K562 (cell line): ENCODE results near the gene TET2. TPM values are rescaled to one million over a fixed set of nuclear protein-coding genes. Genes with fewer than 3 reads are reported as not detected.

Experiments
- ATAC-seq: fragments of 200-7000 bp; cut with Tn5 transposase; 3 replicates; pipeline ENCODE4 v1.9.1; 2020; ENCODE audit warnings: moderate library complexity
- BruUV-seq: library from RNA; stranded (reverse); fragments of 400-500 nt; replicated peaks from 2 replicates; lab custom pipeline; 2021; lab: Mats Ljungman, UMichigan
- CTCF ChIA-PET: fragments of 300-600 bp; formaldehyde crosslinking; extraction: SDS; loops from one replicate; lab custom pipeline; 2021; ENCODE audit warnings: low intra/inter-chr PET ratio; lab: Yijun Ruan, JAX
- POLR2A ChIA-PET: fragments of 300-600, 350-650 bp; sonication (Branson Sonifier 250); formaldehyde crosslinking; extraction: SDS; loops from one replicate; lab custom pipeline; 2021; ENCODE audit warnings: antibody characterized with exemption, inconsistent platforms; lab: Yijun Ruan, JAX
- DNase-seq, 4 experiments: peaks; one replicate each; pipeline versions ENCODE4 v3.0.0 to v3.0.0-alpha.2; 2011 to 2018; ENCODE audit warnings: low spot score in 3 of 4, mixed read lengths in 3 of 4; ENCODE audit errors: extremely low read depth in 1 of 4
- FAIRE-seq: peaks from 2 replicates; lab custom pipeline; 2011; peaks lifted over from hg19 to GRCh38; lab: Jason Lieb, UNC
- H2AFZ ChIP-seq: 2 replicates; pipeline ENCODE4 v1.6.0; 2011; ENCODE audit warnings: low read depth, low read length, control low read depth, inconsistent platforms
- H3K27ac ChIP-seq: fragments of 200-600 bp; 3 replicates; pipeline ENCODE4 v1.8.0; 2011; ENCODE audit warnings: low read depth, mild to moderate bottlenecking, control low read depth, inconsistent platforms, low read length, moderate library complexity, mixed read lengths; ENCODE audit errors: extremely low read depth
- H3K27me3 ChIP-seq, 2 experiments: fragments of 300-600 bp in 1 of 2; 2 replicates in 1 of 2; 3 replicates in 1 of 2; pipeline versions ENCODE4 v1.6.0 to v1.8.0; 2011; ENCODE audit warnings: inconsistent platforms in 2 of 2, low read length in 2 of 2, mild to moderate bottlenecking in 1 of 2, mixed read lengths in 1 of 2, moderate library complexity in 1 of 2; ENCODE audit not compliant: control insufficient read depth in 2 of 2, insufficient read depth in 2 of 2
- H3K36me3 ChIP-seq: fragments of 300-600 bp; 3 replicates; pipeline ENCODE4 v1.8.0; 2011; ENCODE audit warnings: mild to moderate bottlenecking, low read length, inconsistent platforms; ENCODE audit not compliant: control insufficient read depth, insufficient read depth
- H3K4me1 ChIP-seq, 2 experiments: fragments of 200-600 bp in 1 of 2; replicated peaks in 1 of 2; 2 replicates in 1 of 2; 3 replicates in 1 of 2; pipeline versions ENCODE4 v1.5.1 to v1.8.0; 2011; ENCODE audit warnings: inconsistent platforms in 2 of 2, low read length in 2 of 2, mild to moderate bottlenecking in 1 of 2, mixed read lengths in 1 of 2, moderate library complexity in 1 of 2; ENCODE audit not compliant: control insufficient read depth in 2 of 2, insufficient read depth in 2 of 2
- H3K4me2 ChIP-seq: 2 replicates; pipeline ENCODE4 v1.6.1; 2011; ENCODE audit warnings: low read length, control low read depth, inconsistent platforms, mixed read lengths; ENCODE audit not compliant: insufficient read depth
- H3K4me3 ChIP-seq: fragments of 200-600 bp; sonication (generic), shearing (Covaris generic); 2 replicates; pipeline ENCODE4 v1.5.1; 2016; ENCODE audit warnings: control low read depth, inconsistent platforms
- H3K79me2 ChIP-seq: fragments of 200-600 bp; 3 replicates; pipeline ENCODE4 v1.8.0; 2011; ENCODE audit warnings: low read length, inconsistent platforms; ENCODE audit not compliant: control insufficient read depth, insufficient read depth
- H3K9ac ChIP-seq, 2 experiments: 2 replicates each; pipeline versions ENCODE4 v1.6.0 to v1.6.1; 2011; ENCODE audit warnings: low read depth in 2 of 2, low read length in 2 of 2, control low read depth in 1 of 2, inconsistent platforms in 1 of 2, mild to moderate bottlenecking in 1 of 2, mixed read lengths in 1 of 2; ENCODE audit not compliant: insufficient read depth in 1 of 2
- H3K9me1 ChIP-seq: one replicate; pipeline ENCODE4 v1.6.0; 2011; ENCODE audit warnings: inconsistent platforms, mild to moderate bottlenecking, low read length, moderate library complexity; ENCODE audit not compliant: control insufficient read depth, insufficient read depth
- H3K9me3 ChIP-seq: replicated peaks from 2 replicates; pipeline ENCODE4 v1.5.1; 2011; ENCODE audit warnings: low read depth, low read length, inconsistent platforms; ENCODE audit not compliant: control insufficient read depth, insufficient read depth
- H4K20me1 ChIP-seq: replicated peaks from 2 replicates; pipeline ENCODE4 v1.6.1; 2011; ENCODE audit warnings: low read length, inconsistent platforms, mixed read lengths; ENCODE audit not compliant: control insufficient read depth, insufficient read depth
- ATF1 ChIP-seq, 2 experiments: fragments of 450-650 bp in 1 of 2; IDR thresholded peaks; 2 replicates each; pipeline ENCODE4 v1.6.1; 2016; ENCODE audit warnings: missing compliant biosample characterization in 1 of 2, missing genetic modification characterization in 1 of 2
- CXXC5 ChIP-seq: fragments of 250-450 bp; sonication (Bioruptor Pico); IDR thresholded peaks from 2 replicates; pipeline ENCODE4 v1.8.0; 2022; ENCODE audit warnings: inconsistent platforms, mild to moderate bottlenecking, moderate library complexity
- FOXP1 ChIP-seq: sonication (generic); formaldehyde crosslinking; IDR thresholded peaks from 2 replicates; pipeline ENCODE4 v1.8.0; 2022; ENCODE audit warnings: mild to moderate bottlenecking, missing genetic modification reagents
- JUN ChIP-seq, 2 experiments: sonication (generic) in 1 of 2; formaldehyde crosslinking in 1 of 2; IDR thresholded peaks; 2 replicates each; pipeline versions ENCODE4 v1.6.1 to v1.8.0; 2012 to 2022; ENCODE audit warnings: borderline replicate concordance in 2 of 2, mild to moderate bottlenecking in 2 of 2, improper control_type of control experiment in 1 of 2, low read depth in 1 of 2, low read length in 1 of 2, missing genetic modification reagents in 1 of 2
- KAT7 ChIP-seq: sonication (generic); formaldehyde crosslinking; IDR thresholded peaks from 2 replicates; pipeline ENCODE4 v1.8.0; 2022; ENCODE audit warnings: missing genetic modification reagents, mild to moderate bottlenecking, borderline replicate concordance
- KDM1A ChIP-seq, 2 experiments: fragments of 450-650 bp; IDR thresholded peaks; 2 replicates each; pipeline ENCODE4 v1.6.1; 2016; ENCODE audit warnings: mild to moderate bottlenecking in 2 of 2
- NEUROD1 ChIP-seq: fragments of 150-350 bp; IDR thresholded peaks from 2 replicates; pipeline ENCODE4 v1.6.1; 2014; ENCODE audit warnings: borderline replicate concordance, low read length, low read depth; ENCODE audit not compliant: partially characterized antibody
- NFATC3 ChIP-seq: fragments of 450-650 bp; IDR thresholded peaks from 2 replicates; pipeline ENCODE4 v1.6.1; 2017; ENCODE audit warnings: mild to moderate bottlenecking
- NONO ChIP-seq, 2 experiments: fragments of 200-400 bp in 1 of 2; fragments of 450-650 bp in 1 of 2; formaldehyde crosslinking in 1 of 2; IDR thresholded peaks; 2 replicates each; pipeline ENCODE4 v1.6.1; 2017; ENCODE audit warnings: low read depth in 2 of 2, mild to moderate bottlenecking in 2 of 2, moderate library complexity in 2 of 2, low read length in 1 of 2
- POLR2AphosphoS5 ChIP-seq: IDR thresholded peaks from 2 replicates; pipeline ENCODE4 v1.6.1; 2011; ENCODE audit warnings: mild to moderate bottlenecking, low read depth, low read length, moderate library complexity; ENCODE audit not compliant: control insufficient read depth, insufficient read depth
- POLR3G ChIP-seq: IDR thresholded peaks from 2 replicates; pipeline ENCODE4 v1.6.1; 2011; ENCODE audit not compliant: insufficient read length, insufficient replicate concordance; ENCODE audit errors: extremely low read depth
- RBM34 ChIP-seq: fragments of 200-400 bp; formaldehyde crosslinking; IDR thresholded peaks from 2 replicates; pipeline ENCODE4 v1.6.1; 2018; ENCODE audit warnings: low read length, borderline replicate concordance; ENCODE audit not compliant: insufficient read depth
- ZBED1 ChIP-seq: IDR thresholded peaks from 2 replicates; pipeline ENCODE4 v1.6.1; 2014
- ZNF311 ChIP-seq: fragments of 250-450 bp; sonication (Bioruptor Pico); IDR thresholded peaks from 2 replicates; pipeline ENCODE4 v1.4.0; 2020; ENCODE audit warnings: mild to moderate bottlenecking, moderate library complexity
- ZNF316 ChIP-seq: fragments of 450-650 bp; IDR thresholded peaks from 2 replicates; pipeline ENCODE4 v1.6.1; 2016
- ZNF354B ChIP-seq: fragments of 250-450 bp; sonication (Bioruptor Pico); IDR thresholded peaks from 2 replicates; pipeline ENCODE4 v1.4.0; 2020
- ZNF717 ChIP-seq: fragments of 250-450 bp; sonication (Bioruptor Pico); IDR thresholded peaks from 2 replicates; pipeline ENCODE4 v1.5.0; 2021
- in situ Hi-C: fragments of 300-500 bp; cut with MboI; formaldehyde crosslinking; loops from 4 replicates; pipeline ENCODE4 v1.15.0; 2018; ENCODE audit warnings: inconsistent platforms, mixed read lengths
- intact Hi-C: fragments of 100-400 bp; cut with micrococcal nuclease; formaldehyde crosslinking; loops from 2 replicates; pipeline ENCODE4 v1.14.2; 2022
- polyA plus RNA-seq, 8 experiments: library from polyadenylated mRNA; depleted of rRNA in 4 of 8; stranded (reverse) in 5 of 8; unstranded in 3 of 8; fragments of >200 nt; fragmentation: Nextera tagmentation in 2 of 8; fragmentation: Illumina TruSeq in 1 of 8; extraction: Ambion mirVana in 2 of 8; extraction: Trizol in 1 of 8; gene quantifications; 2 replicates each; pipeline versions ENCODE4 v1.2.1 to v1.2.3, GENCODE V29; 2011 to 2014; ENCODE audit warnings: inconsistent platforms in 1 of 8, missing spikeins in 1 of 8
- total RNA-seq, 7 experiments: library from RNA; depleted of rRNA in 6 of 7; stranded (reverse); fragments of >200 nt in 6 of 7; fragmentation: Illumina TruSeq in 2 of 7; extraction: Trizol in 2 of 7; gene quantifications; 2 replicates each; pipeline versions ENCODE4 v1.2.1 to v1.2.3, GENCODE V29; 2011 to 2021; ENCODE audit warnings: low replicate concordance in 1 of 7
- TF ChIP-seq, protein P1 (sequence below): fragments of 250-450 bp; sonication (Bioruptor Pico); IDR thresholded peaks from 2 replicates; pipeline ENCODE4 v1.5.0; 2020; ENCODE audit warnings: mild to moderate bottlenecking
- TF ChIP-seq, protein P2 (sequence below), 2 experiments: IDR thresholded peaks; 2 replicates each; pipeline ENCODE4 v1.6.1; 2012; ENCODE audit warnings: improper control_type of control experiment in 2 of 2, low read depth in 2 of 2, low read length in 2 of 2, borderline replicate concordance in 1 of 2

TET2 gene
- total and polyA plus RNA-seq, 9 of the 15 experiments (the other 6 are each of a cell fraction or from before 2014, with no cell fraction given), result 0.80 to 11.1 (median 4.9) TPM

- H3K4me1 ChIP-seq, result no peaks in the 10 kb centered on the region; a peak in 2 of 5 replicates
- POLR2A ChIA-PET, result no interaction called here
- no peak overlapping the region for H3K27ac ChIP-seq
- CTCF ChIA-PET, result no interaction called here
- no peak overlapping the region for H3K9ac ChIP-seq
- no peaks in the 10 kb centered on the region for H3K9me1 ChIP-seq
- peaks cover 40% of the 10 kb centered on the region for H3K79me2 ChIP-seq
- H3K4me3 ChIP-seq, result no peak overlapping the region
- no peak overlapping the region for H3K4me2 ChIP-seq
- ATAC-seq, result no peak
- no peaks in the 10 kb centered on the region for H3K36me3 ChIP-seq
- no peak for FAIRE-seq
- TF ChIP-seq KAT7 (CRISPR knock-in tag), result no peak
- TF ChIP-seq POLR2AphosphoS5, result no peak
- TF ChIP-seq JUN (IDR thresholded peaks at IDR 0.05; ENCODE audit: borderline replicate concordance, low read depth, low read length), result no peak
- TF ChIP-seq JUN (CRISPR knock-in tag; IDR thresholded peaks at IDR 0.05; ENCODE audit: borderline replicate concordance), result no peak
- no peak for TF ChIP-seq POLR3G
- TF ChIP-seq ZBED1, result no peak
- no peak for TF ChIP-seq ZNF354B (CRISPR knock-in tag)
- no peak for TF ChIP-seq ZNF717
- no peak for TF ChIP-seq ZNF316
- no peak for TF ChIP-seq ZNF311 (CRISPR knock-in tag)
- TF ChIP-seq, protein P1, sequence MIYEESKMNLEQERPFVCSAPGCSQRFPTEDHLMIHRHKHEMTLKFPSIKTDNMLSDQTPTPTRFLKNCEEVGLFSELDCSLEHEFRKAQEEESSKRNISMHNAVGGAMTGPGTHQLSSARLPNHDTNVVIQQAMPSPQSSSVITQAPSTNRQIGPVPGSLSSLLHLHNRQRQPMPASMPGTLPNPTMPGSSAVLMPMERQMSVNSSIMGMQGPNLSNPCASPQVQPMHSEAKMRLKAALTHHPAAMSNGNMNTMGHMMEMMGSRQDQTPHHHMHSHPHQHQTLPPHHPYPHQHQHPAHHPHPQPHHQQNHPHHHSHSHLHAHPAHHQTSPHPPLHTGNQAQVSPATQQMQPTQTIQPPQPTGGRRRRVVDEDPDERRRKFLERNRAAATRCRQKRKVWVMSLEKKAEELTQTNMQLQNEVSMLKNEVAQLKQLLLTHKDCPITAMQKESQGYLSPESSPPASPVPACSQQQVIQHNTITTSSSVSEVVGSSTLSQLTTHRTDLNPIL, result no peak
- no peak for TF ChIP-seq FOXP1 (CRISPR knock-in tag)
- TF ChIP-seq CXXC5, result no peak
- TF ChIP-seq NEUROD1, result no peak
- TF ChIP-seq, protein P2, sequence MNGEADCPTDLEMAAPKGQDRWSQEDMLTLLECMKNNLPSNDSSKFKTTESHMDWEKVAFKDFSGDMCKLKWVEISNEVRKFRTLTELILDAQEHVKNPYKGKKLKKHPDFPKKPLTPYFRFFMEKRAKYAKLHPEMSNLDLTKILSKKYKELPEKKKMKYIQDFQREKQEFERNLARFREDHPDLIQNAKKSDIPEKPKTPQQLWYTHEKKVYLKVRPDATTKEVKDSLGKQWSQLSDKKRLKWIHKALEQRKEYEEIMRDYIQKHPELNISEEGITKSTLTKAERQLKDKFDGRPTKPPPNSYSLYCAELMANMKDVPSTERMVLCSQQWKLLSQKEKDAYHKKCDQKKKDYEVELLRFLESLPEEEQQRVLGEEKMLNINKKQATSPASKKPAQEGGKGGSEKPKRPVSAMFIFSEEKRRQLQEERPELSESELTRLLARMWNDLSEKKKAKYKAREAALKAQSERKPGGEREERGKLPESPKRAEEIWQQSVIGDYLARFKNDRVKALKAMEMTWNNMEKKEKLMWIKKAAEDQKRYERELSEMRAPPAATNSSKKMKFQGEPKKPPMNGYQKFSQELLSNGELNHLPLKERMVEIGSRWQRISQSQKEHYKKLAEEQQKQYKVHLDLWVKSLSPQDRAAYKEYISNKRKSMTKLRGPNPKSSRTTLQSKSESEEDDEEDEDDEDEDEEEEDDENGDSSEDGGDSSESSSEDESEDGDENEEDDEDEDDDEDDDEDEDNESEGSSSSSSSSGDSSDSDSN (IDR thresholded peaks at IDR 0.05; ENCODE audit: borderline replicate concordance in 1 of 2, low read depth in 2 of 2, low read length in 2 of 2), result no peak
- no peak for TF ChIP-seq NFATC3
- TF ChIP-seq ATF1 (CRISPR knock-in tag; IDR thresholded peaks at IDR 0.05), result no peak
- TF ChIP-seq ATF1 (tag; IDR thresholded peaks at IDR 0.05), result no peak
- TF ChIP-seq KDM1A (IDR thresholded peaks at IDR 0.05), result no peak
- no peak for TF ChIP-seq NONO (IDR thresholded peaks at IDR 0.05; ENCODE audit: low read depth in 2 of 2, low read length in 1 of 2)
- no peak for TF ChIP-seq RBM34
- DNase-seq, result no peak
- intact Hi-C loops, result no loop called here
- H4K20me1 ChIP-seq, result no peaks in the 10 kb centered on the region
- no peaks in the 10 kb centered on the region for H3K27me3 ChIP-seq
- in situ Hi-C loops, result no loop called here
- BruUV-seq, result no TSS peak
- H2AFZ ChIP-seq, result no peak overlapping the region
- no peaks in the 10 kb centered on the region for H3K9me3 ChIP-seq
These were observed 19.4 kb downstream of the TET2 start for GRCh38 chr4:105166066-105166465.
